ENCODE data around the gene SLC16A4.

Gene SLC16A4

GRCh38 chr1:110338309-110338885 lies 52.4 kb downstream of the SLC16A4 start:
- TF ChIP-seq ZFX (IDR thresholded peaks at IDR 0.05; ENCODE audit: borderline replicate concordance): no peak
- TF ChIP-seq CTCF (IDR thresholded peaks at IDR 0.05): peak; percentile 68
- H3K27ac ChIP-seq: peak overlapping the region; percentile 99

- TF ChIP-seq CTCF (IDR thresholded peaks at IDR 0.05) (no peak), ZFX (IDR thresholded peaks at IDR 0.05; ENCODE audit: borderline replicate concordance) (no peak)
- H3K27ac ChIP-seq: peak overlapping the region; percentile 99
These were observed 53.0 kb downstream of the SLC16A4 start for GRCh38 chr1:110337704-110338308.

GRCh38 chr1:110336300-110337039 lies 54.4 kb downstream of the SLC16A4 start:
- H3K27ac ChIP-seq: peak overlapping the region; percentile 99
- no peak for TF ChIP-seq CTCF (IDR thresholded peaks at IDR 0.05)
- TF ChIP-seq ZFX (IDR thresholded peaks at IDR 0.05; ENCODE audit: borderline replicate concordance): no peak

- peak overlapping the region; percentile 99 for H3K27ac ChIP-seq
- no peak for TF ChIP-seq ZFX (IDR thresholded peaks at IDR 0.05; ENCODE audit: borderline replicate concordance)
- TF ChIP-seq CTCF (IDR thresholded peaks at IDR 0.05): no peak
These were observed 55.6 kb downstream of the SLC16A4 start for GRCh38 chr1:110335265-110335664.

GRCh38 chr1:110328700-110329099 lies 62.1 kb downstream of the SLC16A4 start:
- no peak for TF ChIP-seq ZFX (IDR thresholded peaks at IDR 0.05; ENCODE audit: borderline replicate concordance)
- TF ChIP-seq CTCF (IDR thresholded peaks at IDR 0.05): no peak
- no peak overlapping the region for H3K27ac ChIP-seq

GRCh38 chr1:110328274-110328673 lies 62.6 kb downstream of the SLC16A4 start:
- TF ChIP-seq ZFX (IDR thresholded peaks at IDR 0.05; ENCODE audit: borderline replicate concordance) (no peak), CTCF (IDR thresholded peaks at IDR 0.05) (no peak)
- H3K27ac ChIP-seq: no peak overlapping the region

GRCh38 chr1:110326826-110327225 lies 64.0 kb downstream of the SLC16A4 start:
- TF ChIP-seq CTCF (IDR thresholded peaks at IDR 0.05): no peak
- no peak for TF ChIP-seq ZFX (IDR thresholded peaks at IDR 0.05; ENCODE audit: borderline replicate concordance)
- no peak overlapping the region for H3K27ac ChIP-seq
